GM18907 (cell line): ENCODE results near the gene ZNF174.

Source experiments
- ATAC-seq: cut with Tn5 transposase; IDR thresholded peaks from one replicate; pipeline ENCODE4 v1.9.1; 2021; ENCODE audit warnings: mild to moderate bottlenecking, moderate library complexity; ENCODE audit not compliant: unreplicated experiment

ZNF174 gene

DNA sequence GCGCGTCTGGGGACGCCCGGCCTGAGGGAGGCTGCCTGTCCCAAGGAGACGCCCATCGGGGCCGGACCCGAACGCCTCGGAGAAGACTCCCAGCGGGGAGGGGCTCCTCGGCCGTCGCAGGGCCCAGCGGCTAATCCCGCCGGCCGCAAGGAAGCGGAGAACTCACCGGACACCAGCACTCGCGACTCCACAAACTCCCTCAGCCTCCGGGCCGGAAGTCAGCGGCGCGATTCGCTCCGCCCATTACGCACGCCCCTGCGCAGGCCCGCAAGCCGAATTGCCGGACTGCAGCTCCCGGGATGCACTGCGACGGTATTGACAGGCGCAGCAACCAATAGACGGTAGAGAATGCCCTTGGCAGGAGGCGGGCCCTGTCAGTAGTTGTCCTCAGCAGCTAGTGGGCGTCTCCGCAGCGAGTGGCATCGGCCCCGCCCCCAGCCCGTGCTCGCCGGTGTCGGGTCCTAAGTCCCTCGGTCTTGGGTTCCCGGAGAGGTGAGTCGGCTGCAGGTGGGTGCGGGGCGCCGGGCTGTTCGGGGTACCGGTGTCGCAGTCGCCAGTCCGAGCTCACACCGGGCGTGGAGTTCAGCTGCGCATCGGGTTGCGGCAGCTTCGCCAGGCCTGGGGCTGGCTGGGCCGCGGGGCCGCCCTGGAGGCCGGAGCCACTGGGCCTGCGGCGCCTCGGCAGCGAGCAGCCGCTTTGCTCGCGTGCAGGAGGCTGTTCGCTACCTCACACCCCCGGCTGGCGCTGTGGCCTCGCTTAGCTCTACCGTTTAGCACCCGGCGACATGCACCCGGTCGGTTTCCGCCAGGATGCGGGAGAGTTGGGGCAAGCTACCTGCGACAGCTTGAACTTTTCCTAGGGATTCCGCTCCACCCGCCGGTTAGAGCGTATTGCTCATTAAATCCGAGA is at the start of gene ZNF174, which contains the start of gene ZSCAN32:
Gene ZNF174 (plus strand): TSS at position 437 of the 910 bp plus-strand sequence. CDS start 790 bp downstream, outside the sequence.
Gene ZSCAN32 (minus strand): TSS at position 226 of the 910 bp plus-strand sequence. CDS start 3,447 bp downstream, outside the sequence.
- ATAC-seq, result peak; percentile 97

DNA sequence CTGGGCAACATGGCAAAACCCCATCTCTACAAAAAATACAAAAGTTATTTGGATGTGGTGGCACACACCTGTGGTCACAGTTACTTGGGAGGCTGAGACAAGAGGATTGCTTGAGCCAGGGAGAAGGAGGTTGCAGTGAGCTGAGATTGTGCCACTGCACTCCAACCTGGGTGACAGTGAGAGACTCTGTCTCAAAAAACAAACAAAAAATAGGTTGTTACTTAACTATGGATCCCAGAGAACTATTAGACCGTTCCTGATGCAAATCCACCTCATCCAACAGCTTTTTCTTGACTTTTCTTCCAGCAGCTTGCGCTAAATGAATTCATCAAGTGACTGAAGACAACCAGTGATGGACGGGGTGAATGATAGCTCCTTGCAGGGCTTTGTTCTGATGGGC is 45.4 kb upstream of the ZNF174 start, which contains the start of gene OR2C1:
Gene OR2C1 (plus strand): TSS at position 301 of the 400 bp plus-strand sequence. CDS start 52 bp downstream, at position 353.
- ATAC-seq, result no peak

DNA sequence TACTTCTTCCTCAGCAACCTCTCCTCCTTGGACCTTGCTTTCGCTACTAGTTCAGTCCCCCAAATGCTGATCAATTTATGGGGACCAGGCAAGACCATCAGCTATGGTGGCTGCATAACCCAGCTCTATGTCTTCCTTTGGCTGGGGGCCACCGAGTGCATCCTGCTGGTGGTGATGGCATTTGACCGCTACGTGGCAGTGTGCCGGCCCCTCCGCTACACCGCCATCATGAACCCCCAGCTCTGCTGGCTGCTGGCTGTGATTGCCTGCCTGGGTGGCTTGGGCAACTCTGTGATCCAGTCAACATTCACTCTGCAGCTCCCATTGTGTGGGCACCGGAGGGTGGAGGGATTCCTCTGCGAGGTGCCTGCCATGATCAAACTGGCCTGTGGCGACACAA is 44.9 kb upstream of the ZNF174 start:
- no peak for ATAC-seq

DNA sequence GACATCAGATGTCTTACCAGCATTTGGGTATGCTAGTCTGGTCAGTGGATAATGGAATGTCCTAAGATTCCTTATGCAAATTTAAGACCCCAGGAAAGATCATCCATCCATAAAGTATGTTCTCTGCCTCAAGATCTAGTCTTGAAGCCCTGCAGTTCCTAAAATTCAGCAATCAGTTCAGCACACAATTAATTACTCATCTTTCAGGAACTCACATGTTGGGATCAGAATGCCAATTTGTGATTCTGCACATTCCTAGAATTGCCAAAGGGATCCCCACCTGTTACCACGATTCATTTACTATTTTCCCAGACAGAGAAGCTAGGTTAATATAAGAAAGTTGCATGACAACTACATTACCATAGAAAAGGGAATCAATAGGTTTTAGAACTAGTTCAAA is 42.1 kb upstream of the ZNF174 start:
- ATAC-seq, result no peak

- ATAC-seq, result no peak
Observed at GRCh38 chr16:3362931-3363330, 38.1 kb upstream of the ZNF174 start.

DNA sequence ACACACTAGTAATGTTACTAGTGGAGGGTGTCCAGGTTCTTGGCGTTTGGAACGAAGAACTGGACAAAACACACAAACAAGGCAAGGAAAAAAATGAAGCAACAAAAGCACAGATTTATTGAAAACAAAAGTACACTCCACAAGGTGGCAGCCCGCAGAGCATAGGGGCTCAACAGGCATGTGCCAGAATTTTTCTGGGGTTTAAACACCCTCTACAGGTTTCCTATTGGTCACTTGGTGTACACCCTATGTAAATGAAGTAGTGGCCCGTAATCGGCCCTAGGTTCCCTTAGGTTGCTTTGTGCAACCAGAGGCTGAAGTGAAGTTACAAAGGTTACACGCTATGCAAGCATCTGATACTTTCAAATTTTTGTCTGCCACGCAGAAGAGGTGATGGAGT is 37.2 kb upstream of the ZNF174 start:
- ATAC-seq, result no peak

DNA sequence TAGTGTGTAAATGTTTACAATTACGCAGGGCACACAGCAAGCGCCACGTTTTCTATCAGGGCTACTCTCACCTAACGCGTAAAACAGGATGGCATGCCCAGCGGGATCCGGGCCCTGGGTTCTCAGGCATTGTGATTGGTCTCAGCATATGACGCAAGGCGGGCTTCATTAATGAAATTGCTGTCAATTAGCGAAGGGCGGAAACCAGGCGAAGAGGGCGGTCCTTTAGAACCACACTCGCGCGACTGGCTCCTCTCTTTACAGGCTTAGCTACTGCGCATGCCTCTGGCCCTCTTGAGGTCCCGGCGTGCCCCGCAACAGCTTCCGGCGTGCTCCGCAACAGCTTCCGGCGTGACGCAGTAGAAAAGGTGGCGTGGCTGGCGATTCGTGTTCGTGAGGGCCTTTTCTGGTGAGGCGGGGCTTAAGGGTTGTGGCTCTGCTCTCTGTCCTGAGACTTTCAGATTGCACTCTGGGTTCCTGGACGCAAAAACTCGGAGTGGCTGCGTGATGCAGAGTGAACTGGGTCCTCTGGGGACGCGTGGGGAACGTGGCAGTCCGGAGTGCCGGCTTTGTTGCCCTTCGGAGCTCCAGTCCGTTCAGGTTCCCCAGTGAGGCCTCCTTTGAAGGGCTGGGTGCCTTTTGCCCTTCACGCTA is 36.1 kb upstream of the ZNF174 start:
- ATAC-seq, result peak; percentile 79

DNA sequence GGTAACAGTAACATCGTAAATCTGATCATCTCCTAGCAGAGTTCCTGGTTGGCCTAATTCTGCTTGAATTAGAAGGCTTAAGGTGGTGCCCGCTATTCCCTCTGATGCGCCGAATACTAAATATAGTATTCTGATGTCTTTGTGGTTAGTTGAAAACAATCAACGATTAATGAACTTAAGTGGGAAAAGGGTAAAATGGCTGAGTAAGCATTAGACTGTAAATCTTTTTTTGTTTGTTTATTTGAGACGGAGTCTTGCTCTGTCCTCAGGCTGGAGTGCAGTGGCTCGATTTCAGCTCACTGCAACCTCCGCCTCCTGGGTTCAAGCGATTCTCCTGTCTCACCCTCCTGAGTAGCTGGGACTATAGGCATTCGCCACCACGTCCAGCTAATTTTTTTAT is 31.9 kb upstream of the ZNF174 start:
- no peak for ATAC-seq

DNA sequence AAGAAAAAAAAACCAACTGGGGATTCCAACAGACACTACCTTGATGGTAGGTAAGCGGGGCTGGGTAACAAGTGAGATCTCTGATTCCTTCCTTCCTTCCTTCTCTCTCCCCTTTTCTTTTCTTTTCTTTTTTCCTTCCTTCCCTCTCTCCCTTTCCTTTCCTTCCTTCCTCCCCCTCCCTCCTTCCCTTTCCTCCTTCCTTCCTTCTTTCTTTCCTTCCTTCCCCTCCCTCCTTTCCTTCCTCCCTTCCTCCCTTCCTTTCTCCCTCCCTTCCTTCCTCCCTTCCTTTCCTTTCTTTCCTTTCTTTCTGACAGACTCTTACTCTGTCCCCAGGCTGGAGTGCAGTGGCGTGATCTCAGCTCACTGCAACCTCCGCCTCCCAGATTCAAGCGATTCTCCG is 25.3 kb upstream of the ZNF174 start:
- no peak for ATAC-seq

GRCh38 chr16:3377917-3378316 is 23.1 kb upstream of the ZNF174 start:
- ATAC-seq, result no peak

DNA sequence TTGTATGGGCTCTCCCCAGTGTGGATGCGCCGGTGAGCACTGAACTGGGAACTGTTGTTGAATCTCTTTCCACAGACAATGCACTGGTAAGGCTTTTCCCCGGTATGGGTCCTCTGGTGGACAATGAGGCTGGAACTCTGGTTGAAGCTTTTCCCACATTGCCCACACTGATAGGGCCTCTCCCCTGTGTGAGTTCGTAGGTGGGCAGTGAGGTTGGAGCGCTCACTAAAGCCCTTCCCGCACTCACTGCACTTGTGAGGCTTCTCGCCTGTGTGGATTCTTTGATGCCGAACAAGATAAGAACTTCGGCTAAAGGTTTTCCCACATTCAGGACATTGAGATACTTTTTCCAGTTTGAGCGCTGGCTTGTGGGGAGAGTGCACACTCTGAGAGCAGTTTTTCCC is 18.0 kb upstream of the ZNF174 start:
- no peak for ATAC-seq

DNA sequence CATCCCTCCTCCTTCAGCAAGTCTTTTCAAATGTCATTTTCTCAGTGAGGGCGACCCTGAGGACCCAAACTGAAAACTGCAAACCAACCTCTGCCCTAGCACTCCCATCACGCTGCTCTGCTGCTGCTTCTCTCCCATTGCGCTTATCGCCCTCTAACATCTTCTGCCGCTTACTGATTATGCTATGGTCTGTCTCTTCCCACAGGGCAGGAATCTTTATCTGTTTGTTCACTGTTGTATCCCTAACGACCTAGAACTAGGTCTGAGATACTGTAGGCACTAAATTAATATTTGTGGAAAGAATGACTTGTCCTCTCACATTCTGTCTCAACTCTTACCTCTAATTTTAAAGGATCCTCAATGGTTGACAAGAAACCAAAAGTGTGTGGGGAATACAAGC is 12.7 kb upstream of the ZNF174 start:
- ATAC-seq, result no peak

DNA sequence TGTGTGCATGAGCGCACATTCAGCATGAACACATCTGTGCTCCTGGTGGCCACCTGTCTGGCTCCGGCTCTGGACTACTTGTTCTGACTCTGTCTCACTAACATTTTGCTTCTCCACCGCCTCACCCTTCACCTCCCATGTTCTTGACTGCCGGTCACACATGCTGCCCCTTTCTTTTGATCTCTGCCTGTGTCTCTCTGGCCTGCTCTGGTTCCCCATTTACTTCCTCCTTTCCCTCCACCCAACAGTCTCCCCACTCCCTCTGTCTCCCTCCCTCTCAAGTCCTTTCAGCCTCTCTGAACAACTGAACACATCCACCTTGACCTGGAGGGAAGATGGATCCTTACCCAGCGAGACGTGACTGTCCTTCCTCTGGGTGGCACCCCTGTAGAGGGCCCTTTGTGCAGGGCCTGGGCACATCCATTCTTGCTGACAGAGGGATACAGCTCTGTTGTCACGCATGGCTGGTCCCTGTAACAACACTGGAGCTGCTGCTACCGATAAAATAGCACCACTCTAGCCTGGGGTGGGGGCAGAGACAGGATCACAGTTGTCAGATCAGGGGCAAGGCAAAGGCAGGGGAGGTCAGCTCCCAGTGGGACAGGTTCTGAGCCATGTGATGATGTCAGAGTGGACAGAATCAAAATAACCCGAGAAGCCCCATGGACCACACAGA is 11.2 kb upstream of the ZNF174 start:
- no peak for ATAC-seq

GRCh38 chr16:3400446-3400778 is 603 bp upstream of the ZNF174 start:
- no peak for ATAC-seq

DNA sequence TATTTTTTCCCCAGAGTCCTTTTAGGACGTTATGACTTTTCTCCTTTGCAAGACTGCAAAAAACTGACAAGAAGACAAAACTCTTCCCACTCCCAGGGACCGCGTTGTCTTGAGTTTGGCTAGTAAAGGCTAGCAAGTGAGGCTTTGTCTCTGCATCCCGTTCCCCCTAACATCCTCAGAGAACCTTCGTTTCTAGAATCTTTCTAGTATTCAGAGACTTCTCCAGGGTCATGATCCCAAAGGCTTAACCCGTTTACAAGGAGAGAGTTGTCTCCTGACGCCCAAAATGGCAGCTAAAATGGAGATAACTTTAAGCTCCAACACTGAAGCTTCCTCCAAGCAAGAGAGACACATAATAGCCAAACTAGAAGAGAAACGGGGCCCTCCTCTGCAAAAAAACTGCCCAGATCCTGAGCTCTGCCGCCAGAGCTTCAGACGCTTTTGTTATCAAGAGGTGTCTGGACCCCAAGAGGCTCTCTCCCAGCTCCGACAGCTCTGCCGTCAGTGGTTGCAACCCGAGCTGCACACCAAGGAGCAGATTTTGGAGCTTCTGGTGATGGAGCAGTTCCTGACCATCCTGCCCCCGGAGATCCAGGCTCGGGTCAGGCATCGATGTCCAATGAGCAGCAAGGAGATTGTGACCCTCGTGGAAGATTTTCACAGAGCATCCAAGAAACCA is 843 bp downstream of the ZNF174 start:
- ATAC-seq, result no peak

GRCh38 chr16:3408561-3409197 is 7.7 kb downstream of the ZNF174 start:
- no peak for ATAC-seq

DNA sequence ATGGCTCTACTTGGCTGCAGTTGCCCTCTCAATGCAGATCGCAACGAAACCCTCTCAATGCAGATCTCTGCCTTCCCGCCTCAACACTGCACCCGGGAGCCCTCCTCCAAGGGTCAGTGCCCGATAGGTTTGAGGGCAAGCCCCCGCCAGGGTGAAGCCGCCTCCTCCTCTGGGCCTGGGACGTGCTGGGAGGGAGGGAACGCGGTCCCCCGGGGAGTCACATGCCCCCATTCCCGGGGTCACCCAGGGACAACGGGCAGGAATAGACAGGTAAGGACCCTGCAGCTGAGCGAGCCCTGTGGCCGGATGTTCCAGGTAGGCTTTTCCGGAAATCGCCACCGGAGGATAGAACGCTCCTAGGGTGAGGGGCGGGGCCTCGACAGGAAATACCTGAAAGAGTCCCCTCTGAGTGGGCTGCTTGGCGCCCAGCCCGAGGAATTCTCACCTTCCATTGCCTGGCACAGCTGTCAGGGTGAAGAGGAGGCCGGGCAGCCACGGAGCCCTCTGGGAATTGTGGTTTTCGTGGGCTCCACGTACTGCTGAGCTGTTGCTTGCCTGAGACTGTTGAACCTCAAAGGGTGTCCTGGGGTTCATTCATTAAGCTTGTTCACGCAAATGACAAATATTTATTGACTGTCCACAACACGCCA is 12.8 kb downstream of the ZNF174 start:
- ATAC-seq, result no peak

DNA sequence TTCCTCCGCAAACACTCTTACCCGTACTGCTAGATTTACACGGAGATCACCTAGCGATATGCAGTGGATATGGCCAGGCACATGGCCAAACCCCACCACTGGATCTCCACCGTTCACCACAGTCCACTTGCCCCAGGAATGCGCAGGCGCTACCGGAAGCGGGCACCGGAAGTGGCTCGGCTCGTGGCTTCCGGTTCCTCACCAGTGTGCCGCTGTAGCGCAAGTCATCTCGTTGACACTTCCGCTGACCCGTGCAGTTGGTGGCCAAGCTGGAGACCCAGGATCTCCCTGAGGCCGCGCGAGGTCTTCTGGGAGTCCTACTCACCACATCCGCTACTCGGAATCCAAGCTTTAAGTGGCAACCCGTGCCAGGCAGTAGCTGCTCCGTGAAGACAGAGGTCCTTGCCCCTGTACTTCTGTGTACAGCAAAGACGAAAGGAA is 30.8 kb downstream of the ZNF174 start:
- ATAC-seq, result no peak

- no peak for ATAC-seq
Observed at GRCh38 chr16:3434373-3434772, 33.4 kb downstream of the ZNF174 start.

GRCh38 chr16:3439637-3440036 is 38.6 kb downstream of the ZNF174 start:
- ATAC-seq, result no peak
